HL-60 (cell line): ENCODE results near the gene BICDL2.

Experiments used
- CTCF ChIP-seq: IDR thresholded peaks from one replicate; pipeline ENCODE4 v1.5.1; 2011; ENCODE audit warnings: low read length, control low read depth, inconsistent platforms; ENCODE audit not compliant: insufficient read depth
- REST ChIP-seq: IDR thresholded peaks from 2 replicates; pipeline ENCODE4 v1.6.1; 2012; ENCODE audit warnings: low read depth; ENCODE audit not compliant: insufficient replicate concordance
- SPI1 ChIP-seq: IDR thresholded peaks from 2 replicates; pipeline ENCODE4 v1.6.1; 2012; ENCODE audit warnings: low read depth, mild to moderate bottlenecking, borderline replicate concordance

- no peak for TF ChIP-seq CTCF
- no peak for TF ChIP-seq SPI1
- no peak for TF ChIP-seq REST
Observed at GRCh38 chr16:3032624-3033023, 4.1 kb downstream of the BICDL2 start.
